Measurements from ENCODE around the gene GSTO1.

Gene GSTO1

DNA sequence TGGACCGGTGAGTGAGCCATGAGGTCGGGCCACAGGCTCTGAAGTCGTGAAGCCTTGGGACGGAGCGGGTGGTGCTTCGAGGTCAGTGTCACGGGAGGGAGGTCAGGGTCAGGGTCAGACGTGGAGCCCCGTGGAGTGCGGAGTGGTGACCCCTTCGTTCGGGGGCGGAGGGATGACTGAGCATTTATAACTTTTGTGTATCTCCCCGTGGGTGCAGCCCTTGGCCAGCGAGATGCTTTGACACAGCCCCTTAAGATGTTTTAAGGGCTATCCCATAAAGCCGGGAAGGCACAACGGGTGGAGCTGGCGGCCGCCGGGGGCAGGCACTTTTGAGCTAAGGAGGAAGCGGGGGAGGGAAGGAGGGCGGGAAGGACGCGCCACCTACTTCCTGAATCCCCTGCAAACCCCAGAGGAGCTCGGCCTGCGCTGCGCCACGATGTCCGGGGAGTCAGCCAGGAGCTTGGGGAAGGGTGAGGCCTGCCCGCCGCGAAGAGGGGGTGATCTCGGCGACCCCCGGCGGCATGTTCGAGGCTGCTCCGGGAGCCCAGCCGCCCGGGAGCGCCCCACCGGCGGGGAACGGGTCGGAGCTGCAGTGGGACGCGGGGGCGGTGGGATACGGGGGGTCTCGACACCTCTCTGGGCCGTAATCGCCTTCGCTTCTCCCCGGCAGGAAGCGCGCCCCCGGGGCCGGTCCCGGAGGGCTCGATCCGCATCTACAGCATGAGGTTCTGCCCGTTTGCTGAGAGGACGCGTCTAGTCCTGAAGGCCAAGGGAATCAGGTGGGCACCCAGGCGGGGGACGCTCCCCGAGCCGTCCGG is at the start of gene GSTO1:
Gene GSTO1 (plus strand): TSS at position 400 of the 818 bp plus-strand sequence. CDS start 37 bp downstream, at position 437.
- TF ChIP-seq, protein P1, sequence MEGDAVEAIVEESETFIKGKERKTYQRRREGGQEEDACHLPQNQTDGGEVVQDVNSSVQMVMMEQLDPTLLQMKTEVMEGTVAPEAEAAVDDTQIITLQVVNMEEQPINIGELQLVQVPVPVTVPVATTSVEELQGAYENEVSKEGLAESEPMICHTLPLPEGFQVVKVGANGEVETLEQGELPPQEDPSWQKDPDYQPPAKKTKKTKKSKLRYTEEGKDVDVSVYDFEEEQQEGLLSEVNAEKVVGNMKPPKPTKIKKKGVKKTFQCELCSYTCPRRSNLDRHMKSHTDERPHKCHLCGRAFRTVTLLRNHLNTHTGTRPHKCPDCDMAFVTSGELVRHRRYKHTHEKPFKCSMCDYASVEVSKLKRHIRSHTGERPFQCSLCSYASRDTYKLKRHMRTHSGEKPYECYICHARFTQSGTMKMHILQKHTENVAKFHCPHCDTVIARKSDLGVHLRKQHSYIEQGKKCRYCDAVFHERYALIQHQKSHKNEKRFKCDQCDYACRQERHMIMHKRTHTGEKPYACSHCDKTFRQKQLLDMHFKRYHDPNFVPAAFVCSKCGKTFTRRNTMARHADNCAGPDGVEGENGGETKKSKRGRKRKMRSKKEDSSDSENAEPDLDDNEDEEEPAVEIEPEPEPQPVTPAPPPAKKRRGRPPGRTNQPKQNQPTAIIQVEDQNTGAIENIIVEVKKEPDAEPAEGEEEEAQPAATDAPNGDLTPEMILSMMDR (IDR thresholded peaks at IDR 0.05; ENCODE audit: control extremely low read depth, extremely low read depth, low read depth, missing control alignments): no peak
- DNase-seq (ENCODE audit: extremely low spot score): peak; percentile 77
- ChIA-PET POLR2A (interaction anchor here (1.0 to 1.6 kb wide), 3 partner anchors 12 to 133 kb away, joined by 3 to 9 read pairs (median 4); partner anchors contain the start of genes CFAP43 and SFR1), CTCF (interaction anchor here (0.8 to 11.4 kb wide), 10 partner anchors 9 to 97 kb away, joined by 3 to 53 read pairs (median 6); partner anchors contain the start of genes CFAP43 and GSTO2)

DNA sequence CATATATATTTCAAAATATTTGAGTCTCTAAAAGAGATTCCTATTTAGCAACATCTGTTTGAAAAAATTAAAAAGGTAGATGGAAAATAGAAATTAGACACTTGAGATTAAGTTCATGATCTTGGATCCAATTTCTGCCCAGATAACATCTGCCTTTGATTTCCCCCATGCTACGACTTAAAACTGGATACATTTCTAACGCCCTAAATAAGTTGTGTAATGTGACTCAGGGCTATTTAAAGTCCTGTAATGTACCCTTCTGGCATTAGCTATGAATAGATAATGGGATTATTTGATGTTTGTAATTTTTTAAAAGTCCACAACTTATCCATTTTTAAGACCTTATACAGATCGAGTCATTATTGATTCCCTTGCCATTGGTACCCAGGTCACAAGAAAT is 46.0 kb upstream of the GSTO1 start:
- TF ChIP-seq, protein P1 (IDR thresholded peaks at IDR 0.05; ENCODE audit: control extremely low read depth, extremely low read depth, low read depth, missing control alignments): no peak
- POLR2A ChIA-PET: no interaction called here
- DNase-seq (ENCODE audit: extremely low spot score): no peak
- CTCF ChIA-PET: no interaction called here

DNA sequence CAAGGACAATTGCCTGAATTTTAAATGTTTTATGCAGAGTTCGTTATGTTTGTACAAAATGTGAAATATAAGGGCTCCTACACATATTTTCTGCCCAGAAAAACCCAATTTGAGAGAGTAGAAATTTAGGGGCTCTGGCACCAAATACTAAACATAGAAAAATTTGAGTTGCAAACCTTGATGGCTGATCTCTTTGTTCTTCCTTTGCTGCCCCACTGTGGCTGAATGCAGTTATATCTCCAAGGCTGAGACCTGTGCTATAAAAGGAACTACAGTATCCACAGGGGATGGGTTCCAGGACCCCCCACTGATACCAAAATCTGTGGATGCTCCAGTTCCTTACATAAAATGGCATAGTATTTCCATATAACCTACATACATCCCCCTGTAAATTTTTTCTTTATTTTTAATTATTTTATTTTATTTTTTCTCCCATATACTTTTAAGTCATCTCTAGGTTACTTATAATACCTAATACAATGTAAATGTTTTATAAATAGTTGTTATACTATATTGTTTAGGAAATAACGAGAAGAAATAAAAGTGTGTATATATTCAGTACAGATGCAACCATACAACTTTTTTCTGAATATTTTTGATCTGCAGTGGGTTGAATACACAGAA is 45.0 kb upstream of the GSTO1 start:
- peak; percentile 43 for DNase-seq (ENCODE audit: extremely low spot score)
- CTCF ChIA-PET: interaction anchor here (1.0 to 1.5 kb wide), 3 partner anchors 14 to 497 kb away, joined by 4 to 11 read pairs (median 4); no protein-coding TSS in a partner anchor
- TF ChIP-seq, protein P1 (IDR thresholded peaks at IDR 0.05; ENCODE audit: control extremely low read depth, extremely low read depth, low read depth, missing control alignments): peak; percentile 54
- POLR2A ChIA-PET: no interaction called here

DNA sequence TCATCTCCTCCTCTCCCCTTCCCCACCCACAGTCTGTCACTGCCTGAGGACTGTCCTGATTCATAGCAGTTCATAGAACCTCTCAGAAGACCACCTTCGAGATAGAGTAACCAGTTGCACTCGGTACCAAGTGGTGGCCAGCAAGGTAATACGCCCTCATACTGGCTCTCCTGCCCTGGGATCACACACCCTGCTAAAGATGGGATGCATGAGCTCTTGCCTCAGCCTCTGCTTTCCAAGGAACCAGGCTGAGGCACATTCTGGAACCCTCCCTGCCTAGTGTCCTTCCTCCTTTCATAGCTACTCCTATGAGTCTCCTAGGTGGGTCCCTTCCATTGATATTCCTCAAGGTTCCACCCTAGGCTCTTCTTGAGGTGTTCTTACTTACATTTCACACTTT is 38.1 kb upstream of the GSTO1 start:
- TF ChIP-seq, protein P1 (IDR thresholded peaks at IDR 0.05; ENCODE audit: control extremely low read depth, extremely low read depth, low read depth, missing control alignments): no peak
- no peak for DNase-seq (ENCODE audit: extremely low spot score)
- ChIA-PET CTCF (interaction anchor here (0.9 kb wide), 1 partner anchor 58 kb away, joined by 3 read pairs; no protein-coding TSS in a partner anchor), POLR2A (no interaction called here)

DNA sequence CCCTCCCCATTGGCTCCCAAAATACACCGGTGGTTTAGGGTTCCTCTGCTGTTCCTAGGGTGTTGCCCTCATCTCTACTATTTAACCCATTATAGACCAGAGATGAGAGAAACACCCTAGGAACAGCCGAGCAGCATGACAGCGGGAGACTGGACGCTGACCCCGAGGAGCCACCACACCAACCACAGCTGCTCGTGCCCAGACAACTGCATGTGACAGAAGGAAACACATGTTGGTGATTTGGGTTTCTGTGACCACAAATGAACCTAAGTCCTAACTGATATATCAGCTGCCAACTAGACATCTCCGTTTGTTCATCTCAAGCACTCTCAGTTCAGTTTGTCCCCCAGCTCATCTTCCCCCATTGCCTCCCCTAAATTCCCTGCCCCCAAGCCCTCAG is 35.9 kb upstream of the GSTO1 start:
- POLR2A ChIA-PET: no interaction called here
- DNase-seq (ENCODE audit: extremely low spot score): no peak
- CTCF ChIA-PET: interaction anchor here (1.2 kb wide), 1 partner anchor 8 kb away, joined by 3 read pairs; no protein-coding TSS in a partner anchor
- TF ChIP-seq, protein P1 (IDR thresholded peaks at IDR 0.05; ENCODE audit: control extremely low read depth, extremely low read depth, low read depth, missing control alignments): no peak

DNA sequence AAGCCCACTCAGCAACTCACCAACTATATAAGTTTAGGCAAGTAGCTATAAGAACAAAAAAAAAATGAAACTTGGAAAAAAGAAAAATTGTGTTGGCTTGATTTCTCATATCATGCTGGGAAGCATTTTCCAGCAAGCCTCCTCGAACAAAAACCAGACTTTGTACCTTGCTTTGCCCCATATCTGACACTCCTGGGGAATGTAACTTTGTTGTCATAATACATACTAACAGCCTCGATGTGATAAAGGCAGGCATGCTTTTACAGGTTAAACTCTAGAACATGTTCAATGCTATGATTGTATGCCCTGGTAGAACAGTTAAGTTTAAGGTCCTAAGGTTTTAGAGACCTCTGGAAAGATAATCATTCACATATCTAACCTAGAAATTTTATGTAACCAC is 34.2 kb upstream of the GSTO1 start:
- POLR2A ChIA-PET: no interaction called here
- DNase-seq (ENCODE audit: extremely low spot score): no peak
- TF ChIP-seq, protein P1 (IDR thresholded peaks at IDR 0.05; ENCODE audit: control extremely low read depth, extremely low read depth, low read depth, missing control alignments): no peak
- CTCF ChIA-PET: no interaction called here

Data from GM10248 (cell line).